ENCODE results near the gene DCC. TPM values are rescaled to one million over a fixed set of nuclear protein-coding genes. Genes with fewer than 3 reads are reported as not detected.

The DCC gene
- total and polyA plus RNA-seq, 3 donors from 2014 or later = 7.9 to 42.1 (median 24.5) TPM

DNA sequence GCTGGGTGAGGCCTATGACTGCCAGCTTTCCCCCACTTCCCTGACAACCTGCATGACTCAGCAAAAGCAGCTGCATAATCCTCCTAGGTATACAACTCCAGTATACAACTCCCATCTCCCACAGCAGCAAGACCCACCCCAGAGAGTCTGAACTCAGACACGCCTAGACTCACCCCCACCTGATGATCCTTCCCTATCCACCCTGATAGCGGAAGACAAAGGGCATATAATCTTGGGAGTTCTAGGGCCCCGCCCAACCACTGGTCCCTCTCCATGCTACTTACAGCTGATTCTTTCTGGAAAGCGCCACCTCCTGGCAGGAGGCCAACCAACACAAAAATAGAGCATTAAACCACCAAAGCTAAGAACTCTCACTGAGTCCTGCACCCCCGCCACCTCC lies 296.5 kb downstream of the DCC start:
- DNase-seq = peak; percentile 50
- WGBS, 2 donors = 87 to 91% methylated on average over 4 to 5 of the region's 5 CpGs
- no peak for TF ChIP-seq POLR2A (IDR thresholded peaks at IDR 0.05)
- TF ChIP-seq, protein P1, sequence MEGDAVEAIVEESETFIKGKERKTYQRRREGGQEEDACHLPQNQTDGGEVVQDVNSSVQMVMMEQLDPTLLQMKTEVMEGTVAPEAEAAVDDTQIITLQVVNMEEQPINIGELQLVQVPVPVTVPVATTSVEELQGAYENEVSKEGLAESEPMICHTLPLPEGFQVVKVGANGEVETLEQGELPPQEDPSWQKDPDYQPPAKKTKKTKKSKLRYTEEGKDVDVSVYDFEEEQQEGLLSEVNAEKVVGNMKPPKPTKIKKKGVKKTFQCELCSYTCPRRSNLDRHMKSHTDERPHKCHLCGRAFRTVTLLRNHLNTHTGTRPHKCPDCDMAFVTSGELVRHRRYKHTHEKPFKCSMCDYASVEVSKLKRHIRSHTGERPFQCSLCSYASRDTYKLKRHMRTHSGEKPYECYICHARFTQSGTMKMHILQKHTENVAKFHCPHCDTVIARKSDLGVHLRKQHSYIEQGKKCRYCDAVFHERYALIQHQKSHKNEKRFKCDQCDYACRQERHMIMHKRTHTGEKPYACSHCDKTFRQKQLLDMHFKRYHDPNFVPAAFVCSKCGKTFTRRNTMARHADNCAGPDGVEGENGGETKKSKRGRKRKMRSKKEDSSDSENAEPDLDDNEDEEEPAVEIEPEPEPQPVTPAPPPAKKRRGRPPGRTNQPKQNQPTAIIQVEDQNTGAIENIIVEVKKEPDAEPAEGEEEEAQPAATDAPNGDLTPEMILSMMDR (IDR thresholded peaks at IDR 0.05) = no peak

DNA sequence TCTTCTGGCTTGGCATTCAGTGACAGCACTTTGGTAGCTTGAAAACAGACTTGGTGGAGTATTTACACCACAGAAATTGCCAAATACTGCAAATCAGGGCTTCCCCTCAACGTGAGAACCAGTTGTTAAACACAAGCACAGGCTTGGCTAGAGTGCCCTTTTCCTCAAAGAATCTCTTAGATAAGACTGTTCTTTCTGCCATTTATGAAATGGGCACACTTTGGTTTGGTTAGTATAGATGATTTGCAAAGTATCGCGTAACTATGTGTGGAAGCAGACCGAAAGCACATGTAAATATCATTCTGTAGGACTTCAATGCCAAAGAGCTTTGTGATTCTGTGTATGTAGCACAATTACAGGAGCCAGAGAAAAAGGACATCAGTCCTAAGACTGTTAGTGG lies 308.2 kb downstream of the DCC start:
- H3K27ac ChIP-seq = no peak overlapping the region
- TF ChIP-seq, protein P1 (IDR thresholded peaks at IDR 0.05) = no peak
- TF ChIP-seq POLR2A (IDR thresholded peaks at IDR 0.05) = no peak
- H3K27me3 ChIP-seq = no peaks in the 10 kb centered on the region
- 84 to 88% methylated on average over 4 of the region's 4 CpGs for WGBS, 2 donors
- no peaks in the 10 kb centered on the region for H3K9me3 ChIP-seq
- intact Hi-C loops (cut with DNase I; ENCODE audit: low total_unique reads) = no loop called here
- H3K4me1 ChIP-seq = no peaks in the 10 kb centered on the region
- no peaks in the 10 kb centered on the region for H3K36me3 ChIP-seq (ENCODE audit: low read depth, missing control alignments)
- no peak overlapping the region for H3K4me3 ChIP-seq
- DNase-seq = no peak

More for the DNA sequence above, 296.5 kb downstream of the DCC start:
- Histone ChIP-seq H3K4me1 (no peaks in the 10 kb centered on the region), H3K27ac (no peak overlapping the region), H3K9me3 (no peaks in the 10 kb centered on the region), H3K36me3 (ENCODE audit: low read depth, missing control alignments) (no peaks in the 10 kb centered on the region), H3K27me3 (no peaks in the 10 kb centered on the region), H3K4me3 (no peak overlapping the region)
- intact Hi-C loops (cut with DNase I; ENCODE audit: low total_unique reads) = no loop called here

DNA sequence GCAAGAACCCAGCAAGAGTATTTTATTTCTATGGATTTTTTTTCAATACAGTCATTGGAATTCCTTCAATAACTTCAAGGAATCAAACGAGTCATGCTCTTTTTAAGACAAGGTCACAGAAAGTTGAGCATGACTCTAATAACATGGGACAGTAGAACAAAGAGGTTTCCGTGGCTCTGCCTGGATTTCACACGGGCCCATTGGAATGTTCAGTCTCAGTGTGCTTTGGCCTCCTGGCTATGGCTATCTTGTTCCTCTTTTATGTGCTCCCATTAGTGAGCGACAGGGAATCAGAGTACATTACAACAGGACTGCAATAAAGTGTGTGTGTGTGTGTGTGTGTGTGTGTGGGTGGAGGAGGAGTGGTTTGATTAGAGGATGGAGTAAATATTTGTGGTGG lies 312.4 kb downstream of the DCC start:
- Histone ChIP-seq H3K9me3 (no peaks in the 10 kb centered on the region), H3K27ac (no peak overlapping the region), H3K36me3 (ENCODE audit: low read depth, missing control alignments) (no peaks in the 10 kb centered on the region), H3K4me3 (no peak overlapping the region), H3K27me3 (no peaks in the 10 kb centered on the region), H3K4me1 (no peaks in the 10 kb centered on the region)
- 61 to 71% methylated on average over 4 of the region's 4 CpGs for WGBS, 2 donors
- intact Hi-C loops (cut with DNase I; ENCODE audit: low total_unique reads) = no loop called here
- no peak for DNase-seq
- TF ChIP-seq, protein P1 (IDR thresholded peaks at IDR 0.05) = no peak
- TF ChIP-seq POLR2A (IDR thresholded peaks at IDR 0.05) = no peak

DNA sequence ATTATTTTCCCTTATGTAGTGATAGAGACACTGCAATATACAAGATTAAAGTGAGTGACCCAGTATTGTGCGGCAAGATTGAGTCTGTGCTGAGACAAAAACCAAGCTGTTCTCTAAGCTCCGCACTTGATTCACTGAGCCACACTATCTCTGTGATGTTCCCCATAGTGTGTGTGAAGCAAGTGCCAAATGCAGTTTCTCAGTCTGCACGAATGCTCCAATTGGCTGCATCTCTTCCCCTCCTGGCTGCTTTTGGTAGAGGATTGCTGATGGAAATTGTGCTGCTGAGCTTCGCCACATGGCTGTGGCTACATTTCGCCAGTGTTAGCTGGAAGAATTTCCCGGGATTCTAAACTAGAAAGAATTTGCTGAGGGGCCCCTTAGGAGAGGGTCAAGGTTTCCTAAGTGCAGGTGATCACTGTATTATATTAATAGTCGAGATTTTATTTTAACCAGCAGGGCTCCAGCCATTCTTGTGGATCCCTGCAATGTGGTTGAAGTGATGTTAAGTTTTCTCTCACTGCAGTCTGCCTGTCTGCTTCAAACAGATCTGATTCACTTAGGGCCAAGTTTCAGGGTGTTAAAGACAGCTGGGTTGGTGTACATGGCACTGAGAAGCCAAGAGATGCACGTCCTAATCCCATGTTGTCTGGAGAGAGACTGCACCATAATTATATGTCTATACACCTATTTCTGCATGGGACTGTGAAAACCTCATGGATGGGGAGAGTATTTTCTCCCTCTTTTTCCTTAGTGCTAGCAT lies 317.2 kb downstream of the DCC start:
- DNase-seq = no peak
- H3K4me3 ChIP-seq = no peak overlapping the region
- no peak for TF ChIP-seq POLR2A (IDR thresholded peaks at IDR 0.05)
- TF ChIP-seq, protein P1 (IDR thresholded peaks at IDR 0.05) = no peak
- 60 to 68% methylated on average over 7 to 8 of the region's 8 CpGs for WGBS, 2 donors
- intact Hi-C loops (cut with DNase I; ENCODE audit: low total_unique reads) = no loop called here
- no peaks in the 10 kb centered on the region for H3K36me3 ChIP-seq (ENCODE audit: low read depth, missing control alignments)
- H3K4me1 ChIP-seq = no peaks in the 10 kb centered on the region
- no peaks in the 10 kb centered on the region for H3K27me3 ChIP-seq
- H3K9me3 ChIP-seq = no peaks in the 10 kb centered on the region
- no peak overlapping the region for H3K27ac ChIP-seq

Measured in testis (tissue), 3 donors.